HCT116 (cell line): ENCODE measurements around the gene KNCN. TPM values are rescaled to one million over a fixed set of nuclear protein-coding genes. Genes with fewer than 3 reads are reported as not detected.

Experiments
- ATAC-seq: fragments of 200-7000 bp; cut with Tn5 transposase; 2 replicates; pipeline ENCODE4 v1.9.1; 2020; ENCODE audit warnings: mild to moderate bottlenecking, moderate library complexity
- BruUV-seq: library from RNA; stranded (reverse); fragments of 400-500 nt; replicated peaks from 2 replicates; lab custom pipeline; 2021; lab: Mats Ljungman, UMichigan
- CTCF ChIA-PET: fragments of 300-600 bp; sonication (Branson Sonifier 250); formaldehyde crosslinking; loops from one replicate; lab custom pipeline; 2021; ENCODE audit warnings: antibody characterized with exemption; lab: Charles Lee
- POLR2A ChIA-PET: fragments of 300-600, 350-600 bp; sonication (Branson Sonifier 250); formaldehyde crosslinking; loops from one replicate; lab custom pipeline; 2021; ENCODE audit warnings: antibody characterized with exemption; lab: Charles Lee
- RAD21 ChIA-PET, 2 experiments: fragments of 300-600 bp; sonication (Branson Sonifier 250); formaldehyde crosslinking; loops; one replicate each; lab custom pipeline; 2023; ENCODE audit warnings: low total read pairs in 2 of 2; ENCODE audit not compliant: uncharacterized antibody in 2 of 2, unreplicated experiment in 2 of 2, low non-redundant PET in 1 of 2; lab: Charles Lee
- DNase-seq: peaks from one replicate; pipeline ENCODE4 v3.0.0-alpha.2; 2010; ENCODE audit warnings: low read depth, low spot score
- H2AFZ ChIP-seq: fragments of 200-600 bp; shearing (Covaris generic), sonication (generic); 2 replicates; pipeline ENCODE4 v1.6.1; 2017; ENCODE audit warnings: low read depth, mixed run types, mixed read lengths, antibody characterized with exemption, low read length; ENCODE audit not compliant: poor library complexity, severe bottlenecking
- H3K27ac ChIP-seq: 2 replicates; pipeline ENCODE4 v1.5.1; 2012; ENCODE audit warnings: low read depth, low read length
- H3K27me3 ChIP-seq: fragments of 200-600 bp; sonication (generic); 2 replicates; pipeline ENCODE4 v1.6.1; 2016; ENCODE audit warnings: mixed run types, low read length, mixed read lengths; ENCODE audit not compliant: insufficient read depth
- H3K36me3 ChIP-seq, 2 experiments: fragments of 200-500 bp in 1 of 2; fragments of 200-600 bp in 1 of 2; sonication (Bioruptor generic) in 1 of 2; sonication (generic) in 1 of 2; 2 replicates each; pipeline versions ENCODE4 v1.5.1 to v1.6.1; 2014 to 2016; ENCODE audit warnings: low read length in 2 of 2, inconsistent platforms in 1 of 2, mixed read lengths in 1 of 2, mixed run types in 1 of 2; ENCODE audit not compliant: insufficient read depth in 2 of 2, control insufficient read depth in 1 of 2
- H3K4me1 ChIP-seq, 2 experiments: fragments of 200-600 bp in 1 of 2; sonication (generic) in 1 of 2; 2 replicates each; pipeline versions ENCODE4 v1.5.1 to v1.6.1; 2012 to 2017; ENCODE audit warnings: low read length in 2 of 2, inconsistent platforms in 1 of 2, mild to moderate bottlenecking in 1 of 2, mixed read lengths in 1 of 2, mixed run types in 1 of 2, moderate library complexity in 1 of 2; ENCODE audit not compliant: insufficient read depth in 2 of 2, control insufficient read depth in 1 of 2
- H3K4me2 ChIP-seq: fragments of 200-600 bp; sonication (generic); 2 replicates; pipeline ENCODE4 v1.6.1; 2017; ENCODE audit warnings: mixed run types, low read length, mixed read lengths
- H3K4me3 ChIP-seq, 2 experiments: fragments of 200-600 bp in 1 of 2; sonication (generic) in 1 of 2; replicated peaks in 1 of 2; 2 replicates each; pipeline ENCODE4 v1.5.1; 2011 to 2016; ENCODE audit warnings: low read length in 2 of 2, control low read depth in 1 of 2, low read depth in 1 of 2, mild to moderate bottlenecking in 1 of 2, mixed read lengths in 1 of 2, mixed run types in 1 of 2
- H3K79me2 ChIP-seq: fragments of 200-600 bp; sonication (generic); 2 replicates; pipeline ENCODE4 v1.6.1; 2017; ENCODE audit warnings: mild to moderate bottlenecking, mixed run types, low read length, moderate library complexity, mixed read lengths; ENCODE audit not compliant: insufficient read depth
- H3K9ac ChIP-seq: fragments of 200-600 bp; sonication (generic); 2 replicates; pipeline ENCODE4 v1.6.1; 2016; ENCODE audit warnings: low read length, mixed read lengths
- H3K9me2 ChIP-seq: fragments of 200-600 bp; sonication (generic), shearing (Covaris generic); 2 replicates; pipeline ENCODE4 v1.6.1; 2017; ENCODE audit warnings: mixed run types, mild to moderate bottlenecking, moderate library complexity; ENCODE audit not compliant: insufficient read depth
- H3K9me3 ChIP-seq, 2 experiments: fragments of 200-500 bp in 1 of 2; fragments of 200-600 bp in 1 of 2; sonication (Bioruptor generic) in 1 of 2; sonication (generic) in 1 of 2; 2 replicates each; pipeline ENCODE4 v1.6.1; 2014 to 2017; ENCODE audit warnings: low read length in 2 of 2, mixed read lengths in 2 of 2, inconsistent platforms in 1 of 2, low read depth in 1 of 2, mild to moderate bottlenecking in 1 of 2, mixed run types in 1 of 2, moderate library complexity in 1 of 2; ENCODE audit not compliant: control insufficient read depth in 1 of 2, insufficient read depth in 1 of 2
- H4K20me1 ChIP-seq: fragments of 200-600 bp; sonication (generic), shearing (Covaris generic); 2 replicates; pipeline ENCODE4 v1.6.1; 2017; ENCODE audit warnings: mixed run types, mild to moderate bottlenecking, moderate library complexity; ENCODE audit not compliant: insufficient read depth
- ATF3 ChIP-seq: IDR thresholded peaks from 2 replicates; pipeline ENCODE4 v1.6.1; 2012
- CBX3 ChIP-seq: IDR thresholded peaks from 2 replicates; pipeline ENCODE4 v1.6.1; 2012; ENCODE audit warnings: low read depth
- CEBPB ChIP-seq: IDR thresholded peaks from 2 replicates; pipeline ENCODE4 v1.6.1; 2012; ENCODE audit warnings: low read depth
- CTCF ChIP-seq, 3 experiments: fragments of 200-600 bp in 1 of 3; sonication (generic) in 1 of 3; IDR thresholded peaks in 2 of 3; conservative IDR thresholded peaks in 1 of 3; 2 replicates each; pipeline ENCODE4 v1.5.1; 2012 to 2017; ENCODE audit warnings: low read depth in 2 of 3, low read length in 2 of 3, antibody characterized with exemption in 1 of 3, borderline replicate concordance in 1 of 3, control low read depth in 1 of 3, mild to moderate bottlenecking in 1 of 3, mixed read lengths in 1 of 3, mixed run types in 1 of 3, moderate library complexity in 1 of 3; ENCODE audit not compliant: insufficient read depth in 1 of 3
- FOSL1 ChIP-seq: IDR thresholded peaks from 2 replicates; pipeline ENCODE4 v1.6.1; 2012; ENCODE audit warnings: low read depth
- JUND ChIP-seq: IDR thresholded peaks from 2 replicates; pipeline ENCODE4 v1.6.1; 2012
- POLR2A ChIP-seq: IDR thresholded peaks from 2 replicates; pipeline ENCODE4 v1.7.0; 2011; ENCODE audit warnings: borderline replicate concordance; ENCODE audit not compliant: insufficient read depth, insufficient read length; ENCODE audit errors: extremely low read depth
- POLR2AphosphoS5 ChIP-seq: IDR thresholded peaks from 2 replicates; pipeline ENCODE4 v1.6.1; 2011; ENCODE audit warnings: mild to moderate bottlenecking, low read depth, low read length, moderate library complexity
- RAD21 ChIP-seq: IDR thresholded peaks from 2 replicates; pipeline ENCODE4 v1.6.1; 2012; ENCODE audit warnings: low read depth, mild to moderate bottlenecking
- SIN3A ChIP-seq: IDR thresholded peaks from 2 replicates; pipeline ENCODE4 v1.6.1; 2012; ENCODE audit warnings: low read depth
- SP1 ChIP-seq: IDR thresholded peaks from 2 replicates; pipeline ENCODE4 v1.6.1; 2012; ENCODE audit warnings: low read depth
- TCF7L2 ChIP-seq: IDR thresholded peaks from 2 replicates; pipeline ENCODE4 v1.7.0; 2011; ENCODE audit warnings: borderline replicate concordance, inconsistent platforms; ENCODE audit not compliant: insufficient read depth, insufficient read length; ENCODE audit errors: extremely low read depth
- ZBTB33 ChIP-seq: IDR thresholded peaks from 2 replicates; pipeline ENCODE4 v1.6.1; 2011; ENCODE audit warnings: mild to moderate bottlenecking, low read length, moderate library complexity; ENCODE audit not compliant: insufficient replicate concordance; ENCODE audit errors: extremely low read depth
- ZFX ChIP-seq: fragments of 450-650 bp; IDR thresholded peaks from 2 replicates; pipeline ENCODE4 v1.6.1; 2017
- ZNF274 ChIP-seq: fragments of 200-500 bp; sonication (Bioruptor generic); IDR thresholded peaks from 2 replicates; pipeline ENCODE4 v1.6.1; 2014; ENCODE audit warnings: mild to moderate bottlenecking, low read depth, low read length, inconsistent platforms
- intact Hi-C: fragments of 100-400 bp; cut with micrococcal nuclease; formaldehyde crosslinking; loops from 2 replicates; pipeline ENCODE4 v1.10.0; 2022
- total RNA-seq: library from RNA; stranded (reverse); gene quantifications from one replicate; pipeline ENCODE4 v1.2.1, GENCODE V29; 2021; ENCODE audit not compliant: unreplicated experiment

Gene KNCN
- total RNA-seq, 1 experiment from 2014 or later: not detected

GRCh38 chr1:46497665-46498064, 53.8 kb downstream of the KNCN start:
- Histone ChIP-seq H3K9me2 (no peaks in the 10 kb centered on the region), H3K4me2 (no peak overlapping the region), H3K27ac (no peak overlapping the region), H3K4me1 (no peaks in the 10 kb centered on the region), H3K79me2 (no peaks in the 10 kb centered on the region), H2AFZ (no peak overlapping the region), H3K36me3 (no peaks in the 10 kb centered on the region), H3K4me3 (no peak overlapping the region), H3K27me3 (no peaks in the 10 kb centered on the region), H3K9me3 (no peaks in the 10 kb centered on the region), H3K9ac (no peak overlapping the region), H4K20me1 (no peaks in the 10 kb centered on the region)
- POLR2A ChIA-PET: no interaction called here
- TF ChIP-seq ZBTB33 (no peak), ZFX (no peak), CBX3 (no peak), TCF7L2 (no peak), POLR2AphosphoS5 (no peak), CTCF (IDR thresholded peaks at IDR 0.05 in 2 of 3, conservative IDR thresholded peaks at IDR 0.05 in 1 of 3; ENCODE audit: borderline replicate concordance in 1 of 3, insufficient read depth in 1 of 3, low read depth in 2 of 3, low read length in 2 of 3) (no peak), ATF3 (no peak), RAD21 (no peak), POLR2A (no peak), FOSL1 (no peak), SP1 (no peak), ZNF274 (no peak), CEBPB (no peak), JUND (no peak), SIN3A (no peak)
- no TSS peak for BruUV-seq
- DNase-seq (no peak), ATAC-seq (no peak)
- RAD21 ChIA-PET: no interaction called here
- intact Hi-C loops: no loop called here
- CTCF ChIA-PET: no interaction called here
